Activated T-cell treated with anti-CD3 and anti-CD28 coated beads for 24 hours (primary cell): ENCODE measurements around the gene CORIN.

Experiments used
- DNase-seq: peaks from one replicate; pipeline ENCODE4 v3.0.0-alpha.2; 2020; ENCODE audit warnings: low read depth

CORIN gene

GRCh38 chr4:47642985-47643760, 194.7 kb downstream of the CORIN start:
- DNase-seq = no peak

GRCh38 chr4:47642191-47642830, 195.6 kb downstream of the CORIN start:
- DNase-seq = no peak

- no peak for DNase-seq
Observed at GRCh38 chr4:47641755-47642154, 196.1 kb downstream of the CORIN start.

GRCh38 chr4:47640911-47641310, 197.0 kb downstream of the CORIN start:
- DNase-seq = no peak

GRCh38 chr4:47639531-47639930, 198.3 kb downstream of the CORIN start:
- DNase-seq = no peak

- no peak for DNase-seq
Observed at GRCh38 chr4:47631161-47631560, 206.7 kb downstream of the CORIN start.

- no peak for DNase-seq
Observed at GRCh38 chr4:47624031-47624441, 213.8 kb downstream of the CORIN start.

- no peak for DNase-seq
Observed at GRCh38 chr4:47621181-47621580, 216.7 kb downstream of the CORIN start.

GRCh38 chr4:47619691-47620090, 218.2 kb downstream of the CORIN start:
- DNase-seq = no peak

- DNase-seq = no peak
Observed at GRCh38 chr4:47617607-47618006, 220.3 kb downstream of the CORIN start.

- DNase-seq = no peak
Observed at GRCh38 chr4:47615385-47615784, 222.5 kb downstream of the CORIN start.

- DNase-seq = no peak
Observed at GRCh38 chr4:47612116-47613023, 225.5 kb downstream of the CORIN start.

GRCh38 chr4:47606482-47606881, 231.4 kb downstream of the CORIN start:
- DNase-seq = no peak

- no peak for DNase-seq
Observed at GRCh38 chr4:47598896-47599295, 239.0 kb downstream of the CORIN start.

- no peak for DNase-seq
Observed at GRCh38 chr4:47598320-47598719, 239.5 kb downstream of the CORIN start.

- no peak for DNase-seq
Observed at GRCh38 chr4:47597696-47598095, 240.2 kb downstream of the CORIN start.

- DNase-seq = no peak
Observed at GRCh38 chr4:47590325-47590724, 247.5 kb downstream of the CORIN start.

GRCh38 chr4:47579235-47579634, 258.6 kb downstream of the CORIN start:
- no peak for DNase-seq

- no peak for DNase-seq
Observed at GRCh38 chr4:47577779-47578553, 259.9 kb downstream of the CORIN start.

GRCh38 chr4:47572981-47573380, 264.9 kb downstream of the CORIN start:
- DNase-seq = no peak

- DNase-seq = no peak
Observed at GRCh38 chr4:47570816-47571215, 267.1 kb downstream of the CORIN start.

- no peak for DNase-seq
Observed at GRCh38 chr4:47567511-47567910, 270.4 kb downstream of the CORIN start.
